ENCODE results near the gene RGP1. TPM values are rescaled to one million over a fixed set of nuclear protein-coding genes. Genes with fewer than 3 reads are reported as not detected.

Gene RGP1
- total and polyA plus RNA-seq, 9 of the 15 experiments (the other 6 are each of a cell fraction or from before 2014, with no cell fraction given) = 0.42 to 13.8 (median 6.7) TPM

DNA sequence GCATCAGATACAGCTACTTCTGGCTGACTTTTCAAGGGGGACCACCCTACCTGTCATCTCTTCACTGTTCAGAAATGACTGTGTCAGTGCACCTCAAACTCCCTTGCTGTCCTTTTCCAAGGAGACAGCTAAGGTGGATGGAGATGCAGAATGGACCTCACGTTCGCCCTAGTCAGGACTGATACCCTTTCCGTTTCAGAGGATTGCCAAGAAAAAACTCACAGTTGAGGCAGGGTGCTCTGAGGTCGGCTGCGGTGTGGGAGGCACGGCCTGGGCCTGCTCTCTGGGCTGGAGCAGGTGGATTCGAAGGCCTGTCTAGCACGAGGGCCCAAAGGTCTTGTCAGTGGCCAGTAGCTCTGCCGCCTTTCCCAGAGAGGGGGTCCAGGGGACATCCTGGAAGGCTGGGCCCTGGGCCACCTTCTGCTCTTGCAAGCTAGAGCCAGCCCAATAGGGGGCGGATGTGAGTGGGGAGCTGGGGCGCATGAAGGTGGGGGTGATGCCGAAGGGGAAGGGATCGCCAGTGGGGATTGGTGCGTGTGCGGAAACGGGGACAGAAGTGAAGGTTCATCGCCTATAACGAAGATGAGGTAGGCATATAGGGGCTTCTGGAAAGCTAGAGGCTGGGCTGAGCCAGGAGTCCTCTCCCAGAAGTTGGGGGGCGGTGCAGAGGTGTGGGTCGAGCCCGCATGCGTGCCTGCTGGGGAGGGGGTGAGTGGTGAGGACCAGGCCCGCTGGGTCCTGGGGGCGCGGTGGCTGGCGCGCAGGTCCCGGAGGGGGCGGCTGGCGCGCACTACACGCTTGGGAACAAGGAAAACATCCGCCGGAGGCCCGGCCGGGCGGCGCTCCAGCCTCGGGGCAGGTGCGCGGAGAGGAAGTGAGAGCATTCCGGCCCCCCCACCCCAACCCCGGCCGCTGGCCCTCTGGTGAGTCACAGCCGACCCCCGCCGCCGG is 7.5 kb downstream of the RGP1 start (continued):
- TF ChIP-seq CEBPG (CRISPR knock-in tag; IDR thresholded peaks at IDR 0.05) (no peak), CEBPG (tag; conservative IDR thresholded peaks at IDR 0.05 in 1 of 2, IDR thresholded peaks at IDR 0.05 in 1 of 2) (no peak), ZNF263 (CRISPR knock-in tag; IDR thresholded peaks at IDR 0.05; ENCODE audit: borderline replicate concordance) (no peak), ZNF740 (CRISPR knock-in tag; IDR thresholded peaks at IDR 0.05) (peak; percentile 48; the same call in 1 of the 2 replicates), ZNF740 (tag; IDR thresholded peaks at IDR 0.05) (peak in 1 of 2 experiments; percentile 74; a peak in 2 of 4 replicates), FOXK1 (CRISPR knock-in tag; IDR thresholded peaks at IDR 0.05; ENCODE audit: borderline replicate concordance) (no peak), MTA1 (IDR thresholded peaks at IDR 0.05; ENCODE audit: borderline replicate concordance) (peak; percentile 30; the same call in 1 of the 2 replicates), ZFX (CRISPR knock-in tag; IDR thresholded peaks at IDR 0.05) (peak; percentile 80), TCF7L2 (IDR thresholded peaks at IDR 0.05; ENCODE audit: low read depth, low read length) (no peak), RBFOX2 (IDR thresholded peaks at IDR 0.05; ENCODE audit: low read depth, low read length) (peak; percentile 82)
